GM21423 (cell line): ENCODE results near the gene UBE2U.
"Not testable (repeated sequence)": the region's sequence is repeated elsewhere in the genome, so short reads cannot be mapped to it uniquely, and the experiment has no call there.

Experiments
- ATAC-seq: cut with Tn5 transposase; IDR thresholded peaks from one replicate; pipeline ENCODE4 v1.9.1; 2021; ENCODE audit warnings: mild to moderate bottlenecking, moderate library complexity; ENCODE audit not compliant: unreplicated experiment

UBE2U gene

DNA sequence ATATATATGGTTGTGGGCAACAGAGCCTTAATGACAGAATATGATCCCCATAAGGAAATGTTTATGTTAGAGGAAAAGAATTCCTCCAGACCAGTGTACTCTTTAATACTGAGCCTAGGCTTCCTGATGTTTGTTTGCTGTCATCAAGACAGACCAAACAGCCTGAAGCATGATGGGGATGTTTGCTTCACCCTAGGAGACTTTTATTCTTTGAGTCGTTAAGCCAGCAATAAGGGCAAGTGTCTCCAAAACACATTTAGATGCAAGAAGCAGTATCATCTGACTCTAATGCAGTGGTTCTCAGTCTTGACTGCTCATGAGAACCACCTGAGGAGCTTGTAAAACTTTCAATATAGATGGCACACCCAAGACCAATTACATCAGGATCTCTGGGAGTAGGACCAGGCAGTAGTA is 33.1 kb downstream of the UBE2U start:
- ATAC-seq = no peak

DNA sequence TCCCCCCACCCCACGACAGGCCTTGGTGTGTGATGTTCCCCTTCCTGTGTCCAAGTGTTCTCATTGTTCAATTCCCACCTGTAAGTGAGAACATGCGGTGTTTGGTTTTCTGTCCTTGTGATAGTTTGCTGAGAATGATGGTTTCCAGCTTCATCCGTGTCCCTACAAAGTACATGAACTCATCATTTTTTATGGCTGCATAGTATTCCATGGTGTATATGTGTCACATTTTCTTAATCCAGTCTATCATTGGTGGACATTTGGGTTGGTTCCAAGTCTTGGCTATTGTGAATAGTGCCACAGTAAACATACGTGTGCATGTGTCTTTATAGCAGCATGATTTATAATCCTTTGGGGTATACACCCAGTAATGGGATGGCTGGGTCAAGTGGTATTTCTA is 36.1 kb downstream of the UBE2U start:
- not testable (repeated sequence) for ATAC-seq

DNA sequence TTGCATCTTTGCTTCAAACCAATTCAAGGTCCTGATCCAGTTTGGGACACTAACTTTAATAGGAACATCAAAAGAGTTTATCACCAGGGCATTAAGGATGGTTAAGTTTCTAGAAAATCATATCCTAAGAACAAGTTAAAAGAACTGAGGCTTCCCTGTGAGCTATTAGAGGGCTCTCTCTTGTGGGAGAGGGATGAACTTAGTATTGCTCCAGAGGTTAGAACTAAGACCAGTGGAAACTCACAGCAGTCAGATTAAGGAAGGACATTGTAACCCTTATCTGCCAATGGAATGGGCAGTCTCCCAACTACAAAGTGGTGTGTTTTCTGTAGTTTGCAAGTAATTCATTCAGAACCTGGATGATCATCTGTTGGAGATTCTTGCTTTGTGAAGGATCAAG is 36.8 kb downstream of the UBE2U start:
- ATAC-seq = no peak

DNA sequence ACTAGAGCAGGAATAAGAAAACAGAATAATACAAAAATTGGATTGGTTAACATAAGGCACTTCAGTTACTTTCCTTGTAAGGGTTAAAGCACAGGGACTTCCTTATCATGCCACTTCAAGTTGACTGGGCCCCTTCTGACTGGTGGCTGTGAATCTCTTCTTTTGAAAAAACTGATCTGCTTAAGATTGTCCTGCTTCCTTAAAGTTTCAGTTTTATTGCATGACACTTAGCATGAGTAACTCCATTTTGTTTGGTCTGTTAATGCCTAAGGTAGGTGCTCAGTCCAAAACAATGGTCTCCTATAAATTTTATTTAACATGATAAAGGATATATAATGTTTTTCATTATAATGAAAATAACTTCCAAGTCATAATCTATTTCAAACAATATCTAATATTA is 37.6 kb downstream of the UBE2U start:
- no peak for ATAC-seq

DNA sequence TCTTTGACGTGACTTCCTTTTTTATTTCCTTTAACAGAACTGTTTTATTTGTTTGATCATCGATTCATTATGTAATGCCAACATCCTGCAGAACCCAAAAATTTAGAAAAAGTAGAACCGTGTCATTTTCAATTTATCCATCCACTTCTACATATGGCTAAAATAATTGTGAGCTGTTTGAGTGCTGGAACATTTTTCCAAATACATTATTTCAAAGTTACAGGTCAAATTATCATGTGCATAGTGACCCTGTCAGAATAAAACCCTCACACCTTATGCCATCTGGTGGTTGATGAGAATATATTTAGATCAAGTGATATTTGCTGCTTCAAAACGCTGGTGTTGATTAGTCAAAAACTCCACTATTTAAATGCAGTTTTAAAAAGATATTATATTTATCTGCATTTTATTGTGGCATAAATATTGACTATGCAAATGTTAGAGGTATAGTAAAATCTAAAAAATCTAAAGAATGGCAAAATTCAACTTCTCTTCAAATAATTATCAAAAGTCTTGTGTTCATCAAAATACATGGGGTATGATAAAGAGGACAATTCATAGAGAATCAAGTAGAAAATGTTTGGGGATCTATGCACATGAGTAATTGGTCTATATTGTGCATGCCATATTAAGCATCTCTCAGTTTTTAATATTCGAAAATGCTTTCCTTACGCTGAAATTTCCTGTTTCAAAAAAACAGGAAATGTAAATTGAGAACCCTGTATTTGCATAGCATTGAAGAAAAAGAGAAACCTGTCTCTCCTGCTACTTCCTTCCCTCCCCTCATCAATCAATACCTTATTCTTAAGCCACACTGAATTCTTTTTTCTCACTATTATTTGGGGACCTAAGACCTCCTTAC is 39.7 kb downstream of the UBE2U start:
- ATAC-seq = peak; percentile 49

DNA sequence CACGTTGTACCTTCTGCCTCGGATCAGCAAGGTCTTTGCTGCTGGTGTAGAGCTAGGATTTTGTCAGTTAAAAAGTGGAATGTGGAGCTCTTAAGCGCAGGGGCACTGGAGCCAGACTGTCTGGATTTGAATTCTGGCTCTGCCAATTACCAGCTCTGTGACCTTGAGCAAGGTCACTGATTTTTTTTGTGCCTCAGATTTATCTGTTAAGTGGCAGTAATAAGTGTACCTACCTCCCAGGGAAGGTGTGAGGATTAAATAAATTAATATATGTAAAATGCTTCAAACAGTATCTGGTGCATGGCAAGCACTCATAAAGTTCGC is 40.3 kb downstream of the UBE2U start:
- ATAC-seq = no peak

DNA sequence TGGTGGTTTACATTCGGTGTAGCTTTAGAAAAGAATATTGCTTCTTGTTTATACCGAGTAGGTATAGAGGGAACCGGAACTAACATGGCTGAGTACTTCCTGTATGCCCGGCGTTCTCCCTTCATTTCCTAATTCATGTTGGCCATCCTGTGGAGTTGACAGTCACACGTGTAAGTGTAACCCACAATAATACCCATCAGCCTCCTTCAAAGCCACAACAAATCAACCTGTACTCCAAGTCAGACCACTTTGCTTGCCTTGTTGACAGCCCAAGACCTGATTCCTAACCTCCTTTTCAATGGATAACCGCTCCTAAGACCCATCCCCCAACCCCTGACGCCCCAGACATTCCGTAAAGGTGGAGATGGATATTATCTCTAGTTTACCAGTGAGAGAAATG is 42.1 kb downstream of the UBE2U start:
- ATAC-seq = no peak

DNA sequence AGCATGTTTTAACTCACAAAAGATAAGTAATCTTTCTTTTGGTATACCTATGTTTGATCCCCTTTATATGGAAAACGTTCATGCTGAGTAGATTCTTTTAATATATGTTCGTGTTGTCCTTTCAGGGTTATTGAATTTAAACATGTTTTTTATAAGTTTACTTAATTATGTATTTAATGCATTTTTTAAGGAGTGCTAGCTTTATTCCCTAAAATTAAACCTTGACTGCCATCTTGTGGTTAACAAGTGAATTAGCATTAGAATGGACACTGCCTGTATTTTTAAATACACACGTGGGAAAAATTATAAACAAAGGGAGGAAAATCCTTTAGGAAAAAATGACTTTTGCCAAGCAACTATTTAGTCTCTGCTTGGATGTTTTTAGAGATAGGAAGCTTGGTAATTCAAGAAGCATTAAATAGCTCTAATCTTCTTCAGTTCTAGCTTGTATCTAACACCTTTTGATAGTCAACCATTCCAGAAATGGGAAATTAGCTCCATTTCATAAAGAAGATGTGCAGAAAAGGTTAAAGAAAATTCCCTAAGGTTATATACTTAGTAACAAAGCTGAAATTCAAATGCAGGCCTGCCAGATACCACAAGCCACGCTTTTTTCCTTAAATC is 43.0 kb downstream of the UBE2U start:
- ATAC-seq = no peak

DNA sequence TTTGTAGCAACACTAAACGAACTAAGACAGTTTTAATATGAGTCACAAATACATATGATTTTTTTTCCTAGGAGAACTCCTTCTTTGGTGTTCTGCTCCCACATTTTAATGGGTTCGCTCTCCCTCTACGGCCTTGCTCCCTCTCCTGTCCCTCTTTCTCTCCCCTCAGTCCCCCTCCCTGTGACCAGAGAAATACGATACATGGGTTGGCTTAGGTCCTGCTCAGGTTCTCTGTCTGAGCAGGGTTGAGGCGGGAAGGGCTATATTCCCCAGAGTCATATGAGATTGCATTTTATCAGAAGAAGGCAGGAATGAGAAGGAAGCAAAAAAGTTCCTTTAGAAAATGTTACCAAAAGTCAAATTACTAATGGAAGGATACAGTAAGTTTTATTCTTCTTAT is 44.6 kb downstream of the UBE2U start:
- no peak for ATAC-seq

DNA sequence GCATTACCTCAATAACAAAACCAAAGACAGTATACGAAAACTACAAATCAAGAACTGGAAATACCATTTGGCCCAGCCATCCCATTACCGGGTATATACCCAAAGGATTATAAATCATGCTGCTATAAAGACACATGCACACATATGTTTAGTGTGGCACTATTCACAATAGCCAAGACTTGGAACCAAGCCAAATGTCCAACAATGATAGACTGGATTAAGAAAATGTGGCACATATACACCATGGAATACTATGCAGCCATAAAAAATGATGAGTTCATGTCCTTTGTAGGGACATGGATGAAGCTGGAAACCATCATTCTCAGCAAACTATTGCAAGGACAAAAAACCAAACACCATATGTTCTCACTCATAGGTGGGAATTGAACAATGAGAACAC is 47.0 kb downstream of the UBE2U start:
- not testable (repeated sequence) for ATAC-seq

DNA sequence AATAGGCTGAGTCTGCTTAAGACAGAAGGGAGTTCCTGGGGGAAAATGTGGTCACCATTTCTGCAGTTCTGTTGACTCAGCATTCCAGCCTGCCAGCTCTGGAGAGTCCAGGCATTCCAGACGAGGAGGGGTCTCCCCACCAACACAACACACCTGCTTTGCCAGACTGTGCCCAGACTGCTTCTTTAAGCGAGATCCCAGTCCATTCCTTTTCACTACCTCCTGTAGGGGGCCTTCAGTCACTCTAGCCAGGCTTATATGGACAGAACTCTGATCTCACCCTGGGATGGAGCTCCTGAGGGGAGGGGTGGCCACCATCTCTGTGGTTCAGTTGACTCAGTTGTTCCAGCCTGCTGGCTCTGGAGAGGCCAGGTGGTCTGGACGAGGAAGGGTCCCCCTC is 48.5 kb downstream of the UBE2U start:
- ATAC-seq = no peak

DNA sequence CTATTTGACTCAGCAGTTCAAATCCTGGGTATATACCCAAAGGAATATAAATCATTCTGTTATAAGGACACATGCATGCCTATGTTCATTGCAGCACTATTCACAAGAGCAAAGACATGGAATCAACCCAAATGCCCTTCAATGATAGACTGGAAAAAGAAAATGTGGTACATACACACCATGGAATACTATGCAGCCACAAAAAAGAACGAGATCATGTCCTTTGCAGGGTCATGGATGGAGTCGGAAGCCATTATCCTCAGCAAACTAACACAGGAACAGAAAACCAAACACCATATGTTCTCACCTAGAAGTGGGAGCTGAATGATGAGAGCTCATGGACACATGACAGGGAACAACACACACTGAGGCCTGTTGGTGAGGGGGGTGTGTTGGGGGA is 53.8 kb downstream of the UBE2U start:
- not testable (repeated sequence) for ATAC-seq

DNA sequence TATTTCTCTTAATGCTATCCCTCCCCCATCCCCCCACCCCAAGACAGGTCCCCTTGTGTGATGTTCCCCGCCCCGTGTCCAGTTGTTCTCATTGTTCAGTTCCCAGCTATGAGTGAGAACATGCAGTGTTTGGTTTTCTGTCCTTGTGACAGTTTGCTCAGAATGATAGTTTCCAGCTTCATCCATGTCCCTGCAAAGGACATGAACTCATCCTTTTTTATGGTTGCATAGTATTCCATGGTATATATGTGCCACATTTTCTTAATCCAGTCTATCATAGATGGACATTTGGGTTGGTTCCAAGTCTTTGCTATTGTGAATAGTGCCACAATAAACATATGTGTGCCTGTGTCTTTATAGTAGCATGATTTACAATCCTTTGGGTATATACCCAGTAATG is 55.0 kb downstream of the UBE2U start:
- not testable (repeated sequence) for ATAC-seq

DNA sequence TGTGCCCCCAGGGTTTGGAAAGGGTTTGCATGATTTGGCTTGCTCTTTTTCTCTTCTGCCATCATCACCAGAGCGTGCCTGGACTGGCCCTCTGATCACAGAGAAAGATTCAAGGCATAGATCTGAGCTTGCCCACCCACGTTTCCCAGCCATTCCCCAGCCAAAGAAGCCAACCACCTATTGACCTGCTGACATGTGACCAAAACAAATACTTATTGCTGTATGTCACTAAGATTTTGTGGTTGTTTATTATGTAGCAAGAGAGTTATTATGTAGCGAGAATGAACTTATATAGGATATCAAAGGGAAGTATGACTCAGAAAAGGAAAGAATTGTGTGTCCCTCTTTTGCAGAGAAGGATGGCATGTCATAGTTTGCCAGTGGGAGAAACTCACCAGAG is 59.9 kb downstream of the UBE2U start:
- ATAC-seq = no peak

DNA sequence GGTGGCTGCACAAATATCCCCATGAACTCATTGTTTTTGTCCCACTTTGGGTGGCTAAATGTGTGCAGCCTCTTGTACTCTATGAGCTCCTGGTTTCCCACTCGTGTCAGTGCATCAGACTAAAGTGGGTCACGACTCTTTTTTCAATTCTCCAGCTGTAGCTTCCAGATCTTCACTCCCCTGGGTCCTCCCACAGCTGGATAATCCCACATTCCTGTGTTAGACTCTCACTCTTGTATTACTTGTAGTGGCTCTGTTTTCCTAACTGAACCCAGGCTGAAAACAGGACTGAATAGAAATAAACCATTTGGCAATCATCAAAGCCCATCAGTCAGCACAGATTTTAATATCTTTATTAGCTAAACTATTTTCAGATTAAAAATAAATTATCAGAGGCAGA is 60.4 kb downstream of the UBE2U start:
- ATAC-seq = no peak

DNA sequence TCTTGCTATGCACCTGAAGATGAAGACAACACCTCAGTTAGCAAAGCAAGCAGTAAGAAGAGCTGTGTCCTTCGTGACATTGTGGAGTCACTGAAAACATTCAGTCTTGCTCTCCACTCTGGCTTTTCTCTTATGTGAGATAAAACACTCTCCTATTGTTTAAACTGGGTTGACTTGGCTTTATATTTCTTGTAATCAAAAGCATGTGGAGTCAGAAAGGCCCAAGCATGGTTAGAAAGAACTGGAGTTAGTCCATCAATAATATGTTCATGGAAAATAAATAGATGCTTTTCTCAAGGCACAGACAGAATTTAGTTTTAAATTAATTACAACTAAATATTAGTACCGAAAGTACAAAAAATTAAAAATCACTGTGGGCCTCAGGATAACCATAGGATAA is 61.7 kb downstream of the UBE2U start:
- ATAC-seq = no peak

DNA sequence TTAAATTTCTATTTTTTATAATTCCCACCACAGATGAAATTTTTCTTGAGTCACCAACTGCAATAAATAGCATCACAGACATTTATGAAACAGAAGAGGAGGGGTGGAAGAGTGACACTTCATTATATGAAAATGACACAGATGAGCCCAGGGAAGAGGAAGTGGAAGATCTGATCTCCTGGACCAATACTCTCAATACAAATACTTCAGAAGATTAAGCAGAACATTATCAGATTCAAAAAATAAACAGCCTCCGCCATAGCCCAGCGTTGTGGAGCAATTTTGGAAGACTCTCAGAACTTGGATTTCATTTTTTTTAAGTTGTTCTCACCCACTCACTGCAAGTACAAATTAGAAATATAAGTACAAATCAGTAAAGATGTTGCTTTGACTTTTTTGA is 63.6 kb downstream of the UBE2U start:
- ATAC-seq = no peak

DNA sequence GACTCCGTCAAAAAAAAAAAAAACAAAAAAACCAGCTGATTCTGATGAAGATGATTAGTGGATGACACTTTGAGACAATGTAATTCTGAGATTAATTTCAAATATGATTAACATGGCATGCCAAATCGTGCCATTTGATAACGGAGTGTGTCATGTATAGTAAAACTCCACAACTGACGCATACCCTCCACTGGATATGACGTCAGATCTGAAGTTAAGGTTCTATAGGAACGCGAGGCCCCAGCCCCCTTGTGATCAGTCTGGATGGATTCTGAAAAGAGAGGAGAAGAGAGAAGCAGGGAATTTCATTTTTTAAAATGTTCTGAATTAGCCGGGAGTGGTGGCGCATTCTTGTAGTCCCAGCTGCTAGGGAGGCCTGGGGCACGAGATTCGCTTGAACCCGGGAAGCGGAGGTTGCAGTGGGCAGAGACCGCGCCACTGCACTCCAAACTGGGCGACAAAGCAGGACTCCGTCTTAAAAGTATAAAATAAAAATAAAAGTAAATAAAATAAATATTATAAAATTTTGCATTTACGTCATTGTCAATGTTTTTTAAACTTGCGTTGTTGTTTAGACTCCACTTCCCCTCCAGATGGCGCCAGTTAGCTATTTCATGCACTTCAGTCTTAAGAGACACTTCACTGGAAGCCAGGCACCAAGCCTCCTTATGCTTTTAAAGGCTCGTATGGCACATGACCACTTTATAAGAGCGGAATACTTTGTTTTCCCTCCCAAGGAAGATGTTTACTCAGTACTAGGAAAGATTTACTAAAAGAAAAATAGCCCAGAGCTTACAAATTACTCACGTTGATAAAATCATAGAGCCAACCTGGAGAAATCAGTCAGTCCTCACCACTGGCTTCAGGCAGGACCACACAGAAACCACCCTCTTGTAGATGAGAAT is 65.5 kb downstream of the UBE2U start:
- peak; percentile 71 for ATAC-seq

DNA sequence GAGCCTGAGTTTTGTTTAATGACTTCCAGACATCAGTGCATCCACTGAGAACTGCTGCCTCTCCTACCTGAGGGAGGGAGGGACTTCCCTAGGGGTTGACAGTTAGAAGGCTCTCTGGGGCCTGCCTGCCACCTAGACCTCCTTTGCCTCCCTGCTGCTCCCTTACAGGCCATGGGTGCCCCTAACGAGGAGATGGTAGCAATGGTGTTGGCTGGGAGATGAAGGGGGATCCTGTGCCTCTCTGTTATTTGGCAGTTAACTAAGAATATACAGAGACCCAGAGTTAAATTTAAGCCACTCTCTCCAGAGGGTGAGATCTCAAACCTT is 66.1 kb downstream of the UBE2U start:
- no peak for ATAC-seq

DNA sequence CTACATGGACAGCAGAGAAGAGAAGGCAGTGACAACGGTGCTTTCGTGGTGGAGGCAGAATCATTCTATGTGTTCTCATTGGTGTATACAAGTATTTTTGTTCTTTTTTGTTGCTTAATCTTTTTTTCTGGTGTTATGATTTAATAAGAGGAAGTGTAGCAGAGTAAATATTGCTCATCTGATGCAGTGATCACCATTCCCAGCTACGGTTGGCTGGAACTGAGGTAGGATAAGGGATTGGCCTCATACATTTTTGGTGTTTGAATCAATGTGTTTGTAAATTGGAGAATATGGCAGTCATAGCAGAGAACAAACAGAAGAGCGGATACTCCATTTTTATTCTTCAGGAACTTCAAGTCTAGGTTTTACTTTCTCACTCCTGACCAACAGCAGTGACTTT is 76.6 kb downstream of the UBE2U start:
- ATAC-seq = no peak

DNA sequence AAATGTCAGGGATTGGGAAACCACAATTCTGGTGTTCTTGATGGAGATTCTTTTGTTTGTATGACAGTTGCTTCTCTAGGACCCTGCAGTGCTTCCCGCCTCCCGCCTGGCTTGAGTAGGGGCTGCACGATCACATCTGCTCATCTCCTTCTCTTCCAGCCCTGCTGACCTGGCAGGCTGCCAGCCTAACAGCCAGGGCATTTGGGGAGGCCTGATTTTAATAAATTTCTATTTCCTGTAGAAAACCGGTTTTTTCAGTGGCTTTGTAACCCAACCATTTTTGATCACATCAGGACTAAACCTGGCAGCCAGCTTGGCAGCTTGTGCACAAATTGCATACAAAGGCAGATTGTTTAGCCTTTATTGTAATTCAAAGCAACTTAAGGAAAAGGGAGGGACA is 78.9 kb downstream of the UBE2U start:
- ATAC-seq = no peak

DNA sequence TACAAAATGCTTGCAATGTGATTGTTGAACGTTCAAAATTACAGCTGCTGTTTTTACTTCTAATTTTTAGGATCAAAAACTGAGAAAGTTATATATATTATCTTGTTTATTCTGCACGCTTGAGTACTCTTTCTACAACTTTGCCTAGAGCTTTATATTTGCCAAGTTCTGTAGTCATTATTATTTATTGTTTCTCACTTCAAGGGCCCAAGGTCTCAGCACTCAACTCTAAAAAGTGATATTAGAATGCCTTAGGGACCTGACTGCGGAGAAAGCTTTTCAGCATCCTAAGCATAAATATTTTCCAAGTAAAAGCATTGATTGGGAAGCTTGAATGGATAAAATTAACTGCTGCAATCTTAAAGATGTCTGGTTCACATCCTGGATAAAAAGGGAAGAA is 83.6 kb downstream of the UBE2U start:
- no peak for ATAC-seq
